ENCODE results near the gene SOX4. TPM values are rescaled to one million over a fixed set of nuclear protein-coding genes. Genes with fewer than 3 reads are reported as not detected.

SOX4 gene
- total and polyA plus RNA-seq, 2 donors (not counting 3 experiments of a cell fraction or from before 2014, with no cell fraction given): 20.4 to 121 TPM

- dilution Hi-C loops (cut with MboI; ENCODE audit: extremely low pct_ligation_motif_present, low sequenced_read_pairs): no loop called here
- intact Hi-C loops (cut with micrococcal nuclease): no loop called here
- H3K4me2 ChIP-seq (ENCODE audit: insufficient read depth, low read length): no peak overlapping the region
- no peak overlapping the region for H3K27ac ChIP-seq (ENCODE audit: insufficient read depth, low read depth, low read length)
- DNase-seq (ENCODE audit: low read depth, low spot score) (no peak), FAIRE-seq (no peak)
- no peak overlapping the region for H3K4me3 ChIP-seq (replicated peaks in 1 of 3; ENCODE audit: insufficient read depth in 1 of 3, low read depth in 1 of 3, low read length in 3 of 3)
- no peaks in the 10 kb centered on the region for H4K20me1 ChIP-seq (replicated peaks; ENCODE audit: control insufficient read depth, extremely low read depth, insufficient read depth, low read length)
- H3K9me1 ChIP-seq (replicated peaks; ENCODE audit: control insufficient read depth, extremely low read depth, insufficient read depth, low read length): no peaks in the 10 kb centered on the region
- no peaks in the 10 kb centered on the region for H3K9me3 ChIP-seq (replicated peaks; ENCODE audit: control insufficient read depth, insufficient read depth, low read length)
- H3K36me3 ChIP-seq (ENCODE audit: control insufficient read depth in 2 of 2, extremely low read depth in 1 of 2, insufficient read depth in 2 of 2, low read length in 2 of 2): no peaks in the 10 kb centered on the region
- CTCF ChIA-PET: interaction anchor here (1.5 kb wide), 1 partner anchor 16 kb away, joined by 3 read pairs; no protein-coding TSS in a partner anchor
- TF ChIP-seq MAX (IDR thresholded peaks at IDR 0.05; ENCODE audit: insufficient read depth, insufficient read length) (no peak), MYC (IDR thresholded peaks at IDR 0.05; ENCODE audit: low read depth, low read length) (no peak), POLR2AphosphoS5 (IDR thresholded peaks at IDR 0.05; ENCODE audit: insufficient read depth, low read depth, low read length) (no peak), JUN (IDR thresholded peaks at IDR 0.05; ENCODE audit: borderline replicate concordance, insufficient read depth, insufficient read length, low read depth) (no peak), GATA2 (IDR thresholded peaks at IDR 0.05; ENCODE audit: insufficient read depth, insufficient read length, low read depth, low read length) (no peak), CTCF (IDR thresholded peaks at IDR 0.05; ENCODE audit: extremely low read depth in 1 of 2, insufficient read depth in 1 of 2, low read depth in 1 of 2, low read length in 2 of 2) (no peak), POLR2A (IDR thresholded peaks at IDR 0.05; ENCODE audit: low read depth, low read length) (no peak), EZH2 (IDR thresholded peaks at IDR 0.05; ENCODE audit: borderline replicate concordance, low read depth, low read length, severe bottlenecking) (no peak), FOS (IDR thresholded peaks at IDR 0.05; ENCODE audit: borderline replicate concordance, insufficient read depth, low read length) (no peak)
- H3K9ac ChIP-seq (replicated peaks; ENCODE audit: extremely low read depth, insufficient read depth, low read length): no peak overlapping the region
- no peak overlapping the region for H2AFZ ChIP-seq (ENCODE audit: low read depth, low read length)
- peaks cover 20% of the 10 kb centered on the region for H3K4me1 ChIP-seq (ENCODE audit: control insufficient read depth, extremely low read depth, insufficient read depth, low read length)
- no peaks in the 10 kb centered on the region for H3K79me2 ChIP-seq (ENCODE audit: control insufficient read depth, insufficient read depth, low read length)
- H3K27me3 ChIP-seq (ENCODE audit: control insufficient read depth in 2 of 2, insufficient read depth in 2 of 2, low read length in 2 of 2): no peaks in the 10 kb centered on the region
- no TSS peak for BruUV-seq (replicated peaks)
- POLR2A ChIA-PET: no interaction called here
Measured at GRCh38 chr6:21614226-21614625, 20.7 kb downstream of the SOX4 start.

Measured in endothelial cell of umbilical vein (primary cell).